SIG-M5 treated with dmso at 0.1 percent for 504 hours (cell line): Measurements from ENCODE around the gene TTC21A.

Experiments used
- DNase-seq: peaks from one replicate; lab custom pipeline; 2025; ENCODE audit not compliant: unreplicated experiment; lab: John Stamatoyannopoulos, UW

The TTC21A gene

GRCh38 chr3:39097716-39098472, 9.6 kb upstream of the TTC21A start:
- no peak for DNase-seq

DNA sequence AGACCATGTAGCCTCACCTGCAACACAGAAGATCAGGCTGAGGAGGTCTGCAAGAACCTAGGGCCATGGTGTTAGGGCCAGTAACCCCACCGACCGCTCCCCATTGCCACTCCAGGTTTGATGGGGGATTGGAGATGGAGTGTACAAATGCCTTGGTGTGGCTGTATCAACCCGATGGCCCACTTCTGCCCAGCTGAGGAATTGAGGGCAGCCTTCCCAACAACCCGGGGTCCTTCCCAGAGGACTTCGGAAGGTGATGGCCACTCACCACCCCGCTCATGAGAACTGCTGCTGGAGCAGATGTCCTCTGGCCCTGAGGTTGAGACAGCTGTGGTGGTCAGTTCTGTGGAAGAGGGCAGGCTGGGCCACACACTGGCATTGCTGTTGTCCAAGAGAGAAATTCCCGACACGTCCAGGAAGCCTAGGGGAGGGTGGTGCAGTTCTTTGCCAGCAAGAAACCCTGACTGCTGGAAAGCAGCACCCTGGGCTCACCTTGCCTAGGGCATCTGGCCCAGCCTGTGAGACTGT, 8.9 kb upstream of the TTC21A start:
- no peak for DNase-seq

GRCh38 chr3:39099242-39099641, 8.2 kb upstream of the TTC21A start:
- DNase-seq: no peak

GRCh38 chr3:39099738-39100499, 7.6 kb upstream of the TTC21A start:
- DNase-seq: no peak

DNA sequence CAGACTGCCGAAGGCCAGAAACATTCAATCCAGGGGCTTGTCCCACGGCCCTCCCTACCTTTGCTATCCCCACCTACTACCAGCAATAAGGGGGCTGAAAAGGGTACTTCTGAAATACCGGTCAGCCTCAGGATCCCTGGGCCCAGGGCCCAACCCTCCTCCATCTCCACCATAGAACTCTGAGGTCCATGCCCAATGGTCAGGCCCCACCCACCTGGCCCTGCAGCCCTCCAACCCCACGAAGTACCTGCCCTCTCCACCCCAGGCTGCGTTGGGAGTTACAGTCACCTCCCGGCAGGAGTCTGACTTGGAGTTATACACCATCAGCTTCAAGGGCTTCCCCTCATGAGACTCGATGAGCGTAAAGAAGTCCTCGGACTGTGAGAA, 7.0 kb upstream of the TTC21A start:
- DNase-seq: no peak

- DNase-seq: peak; percentile 50
These were observed 6.3 kb upstream of the TTC21A start for GRCh38 chr3:39101022-39101689.

DNA sequence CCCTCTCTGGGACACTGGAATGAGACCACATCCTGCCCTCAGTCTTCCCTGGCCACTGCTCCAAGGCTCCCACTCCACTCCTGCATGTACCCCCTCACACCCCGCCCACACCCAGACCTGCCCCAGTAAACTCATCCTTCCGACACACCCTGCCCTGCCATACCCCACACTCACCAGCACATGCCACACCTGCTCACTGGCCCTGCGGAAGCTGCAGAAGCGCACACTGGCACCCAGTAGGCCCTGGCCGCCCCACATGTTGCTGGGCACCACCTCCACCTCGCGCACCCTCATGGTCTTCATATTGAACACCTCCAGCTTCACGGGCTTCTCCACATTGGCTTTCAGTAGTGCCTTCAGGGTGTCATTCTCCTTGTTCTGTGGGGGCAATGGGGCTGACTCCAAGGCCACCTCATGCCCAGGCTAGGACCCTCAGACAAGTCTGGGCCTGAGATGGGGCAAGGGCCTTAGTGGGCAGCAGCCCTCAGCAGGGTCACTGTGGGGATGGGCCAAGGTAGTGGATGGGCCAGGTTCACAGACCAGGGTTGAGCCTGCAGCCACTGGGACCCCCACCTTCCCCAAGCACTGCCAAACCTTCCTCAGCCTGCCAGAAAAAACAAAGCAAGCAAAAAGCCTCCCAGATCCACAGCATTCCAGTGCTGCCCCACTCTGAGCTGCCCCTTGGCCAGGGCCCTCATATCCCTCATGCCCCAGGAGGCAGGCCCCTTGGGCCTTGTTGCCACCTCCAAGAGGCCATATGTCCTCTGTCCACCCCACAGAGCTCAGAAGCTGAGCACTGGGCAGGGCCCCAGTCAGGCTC, 4.8 kb upstream of the TTC21A start:
- no peak for DNase-seq

DNA sequence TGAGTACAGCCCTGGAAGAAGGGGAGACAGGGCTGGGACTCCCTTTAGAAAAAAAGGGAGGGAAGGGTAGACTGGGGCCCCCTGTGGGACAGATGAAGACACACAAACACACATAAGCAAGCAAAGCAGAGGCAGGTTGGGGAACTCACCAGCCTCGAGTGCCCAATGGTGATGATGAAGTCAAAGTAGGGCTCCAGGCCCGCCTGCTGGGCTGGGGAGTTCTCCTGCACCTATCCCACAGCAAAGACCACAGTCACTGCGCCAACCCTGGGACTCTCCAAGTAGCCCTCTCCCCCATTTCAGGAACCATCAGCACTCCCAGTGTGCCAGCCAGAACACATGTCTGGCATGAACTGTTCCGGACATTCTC, 4.2 kb upstream of the TTC21A start:
- DNase-seq: peak; percentile 8

- no peak for DNase-seq
These were observed 3.5 kb upstream of the TTC21A start for GRCh38 chr3:39103791-39104552.

GRCh38 chr3:39104961-39105686, 2.4 kb upstream of the TTC21A start:
- no peak for DNase-seq

- DNase-seq: no peak
These were observed 1.8 kb upstream of the TTC21A start for GRCh38 chr3:39105687-39106063.

DNA sequence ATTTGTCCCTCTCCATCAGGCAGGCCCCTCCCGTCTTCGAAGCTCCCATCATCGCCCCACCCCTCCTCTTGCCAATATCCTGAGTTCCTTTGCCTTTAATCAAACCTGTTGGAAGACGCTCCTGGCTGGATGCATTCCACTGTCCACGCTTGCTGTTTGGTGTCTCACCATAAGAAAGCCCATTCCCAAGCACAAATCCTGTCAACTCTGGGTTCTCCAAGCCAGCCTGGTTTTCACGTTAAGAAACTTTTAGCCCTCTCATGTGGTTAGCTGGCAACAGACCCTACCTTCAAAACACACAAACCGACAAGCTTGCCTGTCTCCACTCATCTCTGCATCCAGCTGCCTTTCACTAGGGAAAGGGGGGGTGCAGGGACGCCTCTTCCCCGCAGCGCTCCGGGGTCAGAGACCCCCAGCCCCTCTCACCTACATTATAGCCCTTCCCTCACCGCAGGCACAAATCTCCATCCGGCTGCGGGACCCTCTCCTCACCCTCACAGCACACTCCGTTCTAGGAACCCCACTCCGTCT, 1.1 kb upstream of the TTC21A start:
- DNase-seq: peak; percentile 10

GRCh38 chr3:39106851-39107387, 561 bp upstream of the TTC21A start:
- DNase-seq: no peak

GRCh38 chr3:39108200-39108710, 775 bp downstream of the TTC21A start:
- peak; percentile 87 for DNase-seq

- DNase-seq: no peak
These were observed 1.6 kb downstream of the TTC21A start for GRCh38 chr3:39109086-39109485.

- no peak for DNase-seq
These were observed 2.7 kb downstream of the TTC21A start for GRCh38 chr3:39110041-39110639.

DNA sequence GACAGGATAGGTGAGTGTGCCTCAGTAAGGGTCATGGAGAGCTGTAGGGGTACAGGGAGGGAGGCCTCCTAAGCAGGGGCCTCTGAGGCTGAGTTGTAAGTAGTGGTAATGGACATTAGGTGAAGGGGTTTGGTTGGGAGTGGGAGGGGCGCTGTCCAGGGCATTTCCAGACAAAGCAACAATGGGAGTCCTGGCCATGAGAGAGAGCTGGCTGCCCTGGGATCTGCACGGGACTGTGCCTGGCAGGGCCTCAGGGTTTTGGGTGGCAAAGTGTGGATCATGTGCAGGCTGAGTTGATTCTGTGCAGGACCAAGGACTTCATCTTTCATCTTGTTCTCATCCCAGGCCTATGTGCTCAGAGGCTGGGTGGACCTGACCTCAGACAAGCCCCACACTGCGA, 4.6 kb downstream of the TTC21A start:
- no peak for DNase-seq

GRCh38 chr3:39112535-39112934, 5.1 kb downstream of the TTC21A start:
- no peak for DNase-seq
